BLaER1 treated with 17β-estradiol and CSF1 and Interleukin-3, amounts not matched to agents 10 nM and 100 nM (cell line): ENCODE data around the gene TRIM54.
"Not testable (repeated sequence)": the region's sequence is repeated elsewhere in the genome, so short reads cannot be mapped to it uniquely, and the experiment has no call there.

Source experiments
- H3K27ac ChIP-seq, 11 experiments: shearing (Covaris generic); formaldehyde crosslinking; 2 replicates each; pipeline ENCODE4 v1.8.1; 2022
- H3K27me3 ChIP-seq, 11 experiments: shearing (Covaris generic); formaldehyde crosslinking; 2 replicates each; pipeline ENCODE4 v1.8.1; 2022
- H3K36me3 ChIP-seq, 11 experiments: shearing (Covaris generic); formaldehyde crosslinking; 2 replicates each; pipeline ENCODE4 v1.8.1; 2022
- H3K4me1 ChIP-seq, 10 experiments: shearing (Covaris generic); formaldehyde crosslinking; 2 replicates each; pipeline ENCODE4 v1.8.1; 2022
- H3K4me2 ChIP-seq, 11 experiments: shearing (Covaris generic); formaldehyde crosslinking; 2 replicates each; pipeline ENCODE4 v1.8.1; 2022
- H3K4me3 ChIP-seq, 10 experiments: shearing (Covaris generic); formaldehyde crosslinking; 2 replicates each; pipeline ENCODE4 v1.8.1; 2022
- H3K9ac ChIP-seq, 11 experiments: shearing (Covaris generic); formaldehyde crosslinking; 2 replicates each; pipeline ENCODE4 v1.8.1; 2022
- H3K9me3 ChIP-seq, 11 experiments: shearing (Covaris generic); formaldehyde crosslinking; replicated peaks in 1 of 11; 2 replicates each; pipeline ENCODE4 v1.8.1; 2022
- H4K20me1 ChIP-seq, 11 experiments: shearing (Covaris generic); formaldehyde crosslinking; 2 replicates each; pipeline ENCODE4 v1.8.1; 2022
- Cebpa-rat ChIP-seq, 11 experiments: shearing (Covaris generic); IDR thresholded peaks; 2 replicates each; pipeline ENCODE4 v1.8.1; 2022

TRIM54 gene

DNA sequence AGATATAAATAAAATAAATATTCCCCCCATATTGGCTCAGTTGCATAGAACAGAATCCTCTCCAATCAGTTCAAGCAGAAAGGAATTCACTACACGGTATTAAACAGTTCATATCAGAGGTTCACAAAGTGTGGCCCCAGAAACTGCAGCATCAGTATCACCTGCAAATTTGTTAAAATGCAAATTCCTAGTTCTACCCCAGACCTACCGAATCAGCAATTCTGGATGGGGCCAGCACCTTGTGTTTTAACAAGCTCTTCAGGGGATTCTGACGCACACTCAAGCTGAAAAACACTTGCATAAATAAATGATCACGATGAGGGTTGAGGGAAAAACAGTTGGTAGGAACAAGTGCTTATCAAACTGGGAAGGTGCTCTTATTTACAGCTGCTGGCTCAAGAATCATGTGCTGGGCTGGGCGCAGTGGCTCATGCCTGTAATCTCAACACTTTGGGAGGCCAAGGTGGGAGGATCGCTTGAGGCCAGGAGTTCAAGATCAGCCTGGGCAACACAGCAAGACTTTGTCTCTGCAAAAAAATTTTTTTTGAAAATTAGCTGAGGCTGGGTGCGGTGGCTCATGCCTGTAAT, 68.0 kb downstream of the TRIM54 start:
- no peaks in the 10 kb centered on the region for H3K27me3 ChIP-seq
- peaks cover 11 to 83% (median 45%) of the 10 kb centered on the region in 11 experiments for H3K36me3 ChIP-seq
- H3K4me3 ChIP-seq, result no peak overlapping the region
- no peak overlapping the region; a peak in 1 of 22 replicates for H3K9ac ChIP-seq
- H4K20me1 ChIP-seq, result peaks cover 53 to 95% (median 71%) of the 10 kb centered on the region in 11 experiments; a peak in 21 of 22 replicates
- peaks cover 19 to 25% (median 23%) of the 10 kb centered on the region in 10 experiments for H3K4me1 ChIP-seq
- no peak for TF ChIP-seq Cebpa-rat (IDR thresholded peaks at IDR 0.05)
- H3K4me2 ChIP-seq, result no peak overlapping the region
- H3K9me3 ChIP-seq, result no peaks in the 10 kb centered on the region
- no peak overlapping the region for H3K27ac ChIP-seq

DNA sequence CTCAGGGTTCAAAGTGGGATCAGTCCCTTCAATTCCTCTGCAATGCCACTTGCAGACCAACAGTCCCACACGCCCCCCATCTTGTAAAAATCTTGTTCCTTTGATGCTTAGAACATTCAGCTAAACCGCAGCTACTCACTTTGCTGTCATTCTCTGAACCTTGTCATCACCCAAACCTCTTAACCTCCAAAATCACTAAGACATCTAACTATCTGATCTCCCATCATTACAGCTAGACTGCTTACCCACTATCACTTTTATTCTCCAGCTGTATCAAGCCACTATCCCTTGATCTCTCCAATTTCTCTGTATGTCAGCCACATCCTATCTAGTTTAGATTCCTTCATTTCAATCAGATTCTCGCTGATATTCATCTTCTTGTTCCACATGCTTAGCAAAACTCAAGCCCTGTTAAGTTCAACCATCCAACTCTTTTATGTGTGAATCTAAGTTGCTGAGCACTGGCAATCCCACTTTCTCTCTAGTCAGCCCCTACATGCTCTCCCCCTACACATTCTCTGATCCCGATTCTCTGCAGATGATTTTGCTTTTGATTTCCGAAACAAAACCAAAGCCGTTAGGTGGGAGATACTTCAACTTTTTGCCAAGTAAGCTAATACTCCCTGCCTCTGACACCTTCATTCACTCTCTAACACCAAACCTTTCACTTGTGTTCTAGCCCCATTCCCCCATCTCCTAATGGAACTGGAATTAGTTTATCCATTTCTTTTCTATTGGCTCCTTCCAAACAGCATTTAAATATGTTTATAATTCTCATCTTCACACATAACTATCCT, 69.8 kb downstream of the TRIM54 start:
- TF ChIP-seq Cebpa-rat (IDR thresholded peaks at IDR 0.05), result no peak
- Histone ChIP-seq H3K4me1 (peaks cover 23 to 30% (median 27%) of the 10 kb centered on the region in 10 experiments), H3K9ac (no peak overlapping the region; a peak in 1 of 22 replicates)

DNA sequence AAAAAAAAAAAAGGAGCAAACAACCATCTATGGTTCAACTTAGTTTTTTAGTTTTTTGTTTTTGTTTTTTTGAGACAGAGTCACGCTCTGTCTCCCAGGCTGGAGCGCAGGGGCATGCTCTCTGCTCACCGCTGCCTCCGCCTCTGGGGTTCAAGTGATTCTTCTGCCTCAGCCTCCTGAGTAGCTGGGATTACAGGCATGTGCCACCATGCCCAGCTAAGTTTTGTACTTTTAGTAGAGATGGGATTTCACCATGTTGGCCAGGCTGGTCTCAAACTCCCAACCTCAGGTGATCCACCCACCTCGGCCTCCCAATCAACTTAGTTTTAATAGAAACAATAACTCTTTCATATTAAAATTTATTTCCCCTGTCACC, 71.1 kb downstream of the TRIM54 start:
- peaks cover 28 to 63% (median 40%) of the 10 kb centered on the region in 11 experiments; a peak in 20 of 22 replicates for H4K20me1 ChIP-seq
- not testable (repeated sequence) for H3K9ac ChIP-seq, H3K9me3 ChIP-seq, H3K27me3 ChIP-seq, H3K4me3 ChIP-seq
- peaks cover 31 to 40% (median 36%) of the 10 kb centered on the region in 10 experiments for H3K4me1 ChIP-seq
- H3K4me2 ChIP-seq, result peak overlapping the region in 9 of 11 experiments; percentile 3 to 97 (median 89); a peak in 8 of 22 replicates
- H3K27ac ChIP-seq, result 0 out of 22 replicates have a peak overlapping the region, but pooled peaks of 1 of the 11 experiments have one; percentile 20
- peaks cover 6 to 58% (median 25%) of the 10 kb centered on the region in 11 experiments; a peak in 19 of 22 replicates for H3K36me3 ChIP-seq

More for the DNA sequence above, 69.8 kb downstream of the TRIM54 start:
- no peak overlapping the region for H3K4me2 ChIP-seq
- peaks cover 11 to 67% (median 37%) of the 10 kb centered on the region in 11 experiments for H3K36me3 ChIP-seq
- H3K4me3 ChIP-seq, result no peak overlapping the region
- H3K27ac ChIP-seq, result no peak overlapping the region
- H3K27me3 ChIP-seq, result no peaks in the 10 kb centered on the region
- peaks cover 37 to 77% (median 53%) of the 10 kb centered on the region in 11 experiments; a peak in 21 of 22 replicates for H4K20me1 ChIP-seq
- H3K9me3 ChIP-seq, result no peaks in the 10 kb centered on the region

DNA sequence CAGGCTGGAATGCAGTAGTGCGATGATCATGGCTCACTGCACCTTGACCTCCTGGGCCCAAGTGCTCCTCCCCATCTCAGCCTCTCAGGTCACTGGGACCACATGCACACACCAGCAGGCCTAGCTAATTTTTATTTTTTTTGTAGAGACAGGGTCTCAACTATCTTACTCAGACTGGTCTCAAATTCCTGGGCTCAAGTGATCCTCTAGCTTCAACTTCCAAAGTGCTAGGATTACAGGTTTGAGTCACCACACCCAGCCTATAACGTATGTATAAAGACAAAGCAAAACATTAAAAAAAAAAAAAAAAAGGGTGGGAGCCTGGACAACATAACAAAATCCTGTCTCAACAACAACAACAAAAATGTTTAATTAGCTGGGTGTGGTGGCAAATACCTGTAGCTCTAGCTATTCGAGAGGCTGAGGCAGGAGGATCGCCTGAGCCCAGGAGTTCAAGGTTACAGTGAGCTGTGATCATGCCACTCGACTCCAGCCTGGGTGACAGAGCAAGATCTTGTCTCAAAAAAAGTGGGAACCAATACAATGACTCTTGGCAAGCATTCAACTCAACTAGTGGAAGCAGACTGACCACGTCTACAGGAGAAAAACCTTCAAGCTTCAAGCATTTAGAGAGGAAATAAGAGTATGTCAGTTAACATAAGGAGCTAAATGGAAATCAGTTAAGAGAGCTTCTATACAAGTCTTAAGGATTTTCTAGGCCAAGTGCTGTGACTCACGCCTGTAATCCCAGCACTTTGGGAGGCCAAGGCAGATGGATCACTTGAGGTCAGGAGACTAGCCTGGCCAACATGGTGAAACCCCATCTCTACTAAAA, 71.8 kb downstream of the TRIM54 start:
- TF ChIP-seq Cebpa-rat (IDR thresholded peaks at IDR 0.05), result no peak
- H4K20me1 ChIP-seq, result peaks cover 24 to 59% (median 36%) of the 10 kb centered on the region in 11 experiments; a peak in 20 of 22 replicates
- peaks cover 34 to 42% (median 39%) of the 10 kb centered on the region in 10 experiments for H3K4me1 ChIP-seq
- no peak overlapping the region for H3K4me3 ChIP-seq
- peak overlapping the region; percentile 19 to 97 (median 89); a peak in 20 of 22 replicates for H3K4me2 ChIP-seq
- no peaks in the 10 kb centered on the region for H3K27me3 ChIP-seq
- peak overlapping the region in 2 of 11 experiments; percentile 1 to 20; a peak in 2 of 22 replicates for H3K27ac ChIP-seq
- no peaks in the 10 kb centered on the region; a peak in 2 of 22 replicates for H3K9me3 ChIP-seq
- peaks cover 6 to 56% (median 23%) of the 10 kb centered on the region in 11 experiments; a peak in 19 of 22 replicates for H3K36me3 ChIP-seq
- H3K9ac ChIP-seq, result peak overlapping the region in 3 of 11 experiments; percentile 6 to 31 (median 14); a peak in 3 of 22 replicates

DNA sequence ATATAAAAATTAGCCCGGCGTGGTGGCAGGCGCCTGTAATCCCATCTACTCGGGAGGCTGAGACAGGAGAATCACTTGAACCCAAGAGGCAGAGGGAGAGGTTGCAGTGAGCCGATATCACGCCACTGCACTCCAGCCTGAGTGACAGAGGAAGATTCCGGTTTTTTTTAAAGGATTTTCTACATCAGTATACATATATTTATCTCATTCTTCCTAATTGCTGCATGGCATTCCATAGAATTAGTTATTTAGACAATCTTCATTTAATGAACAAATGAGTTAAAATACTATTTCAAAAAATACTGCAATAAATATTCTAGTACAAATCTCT, 72.3 kb downstream of the TRIM54 start:
- H3K4me2 ChIP-seq, result peak overlapping the region; percentile 19 to 97 (median 89); a peak in 20 of 22 replicates
- H3K4me1 ChIP-seq, result peaks cover 34 to 42% (median 39%) of the 10 kb centered on the region in 10 experiments
- peaks cover 24 to 54% (median 35%) of the 10 kb centered on the region in 11 experiments; a peak in 20 of 22 replicates for H4K20me1 ChIP-seq
- H3K27ac ChIP-seq, result peak overlapping the region in 2 of 11 experiments; percentile 1 to 20; a peak in 2 of 22 replicates
- no peak for TF ChIP-seq Cebpa-rat (IDR thresholded peaks at IDR 0.05)
- H3K9ac ChIP-seq, result peak overlapping the region in 2 of 11 experiments; percentile 6 to 31; a peak in 2 of 22 replicates
- H3K36me3 ChIP-seq, result peaks cover 6 to 50% (median 18%) of the 10 kb centered on the region in 11 experiments; a peak in 19 of 22 replicates
- H3K4me3 ChIP-seq, result no peak overlapping the region
- H3K27me3 ChIP-seq, result no peaks in the 10 kb centered on the region
- H3K9me3 ChIP-seq, result no peaks in the 10 kb centered on the region; a peak in 2 of 22 replicates

DNA sequence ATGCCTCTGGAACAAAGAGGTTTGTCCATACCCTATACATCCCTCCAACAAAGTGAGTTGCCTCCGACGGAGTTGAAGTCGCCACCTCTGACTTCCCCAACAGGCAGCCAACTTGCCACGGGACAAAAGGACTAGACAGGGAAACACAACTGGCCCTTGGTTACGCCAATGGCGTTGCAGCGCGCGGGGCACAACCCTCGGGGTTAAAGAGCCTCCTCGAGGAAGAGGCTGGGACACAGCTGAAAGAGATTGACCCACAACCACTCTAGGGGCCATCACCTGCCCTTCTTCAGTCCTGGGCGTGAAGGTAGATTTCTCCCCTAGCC, 73.8 kb downstream of the TRIM54 start:
- H3K4me2 ChIP-seq, result peak overlapping the region; percentile 81 to 97 (median 93)
- H3K9me3 ChIP-seq, result no peaks in the 10 kb centered on the region; a peak in 2 of 22 replicates
- peaks cover 34 to 42% (median 39%) of the 10 kb centered on the region in 10 experiments for H3K4me1 ChIP-seq
- peak overlapping the region; percentile 84 to 99 (median 92) for H3K9ac ChIP-seq
- no peaks in the 10 kb centered on the region for H3K27me3 ChIP-seq
- no peak for TF ChIP-seq Cebpa-rat (IDR thresholded peaks at IDR 0.05)
- H4K20me1 ChIP-seq, result peaks cover 13 to 39% (median 24%) of the 10 kb centered on the region in 11 experiments; a peak in 20 of 22 replicates
- H3K27ac ChIP-seq, result peak overlapping the region; percentile 70 to 99 (median 91)
- H3K4me3 ChIP-seq, result peak overlapping the region; percentile 74 to 90 (median 80)
- H3K36me3 ChIP-seq, result peaks cover 0 to 35% (median 14%) of the 10 kb centered on the region in 11 experiments; a peak in 12 of 22 replicates

DNA sequence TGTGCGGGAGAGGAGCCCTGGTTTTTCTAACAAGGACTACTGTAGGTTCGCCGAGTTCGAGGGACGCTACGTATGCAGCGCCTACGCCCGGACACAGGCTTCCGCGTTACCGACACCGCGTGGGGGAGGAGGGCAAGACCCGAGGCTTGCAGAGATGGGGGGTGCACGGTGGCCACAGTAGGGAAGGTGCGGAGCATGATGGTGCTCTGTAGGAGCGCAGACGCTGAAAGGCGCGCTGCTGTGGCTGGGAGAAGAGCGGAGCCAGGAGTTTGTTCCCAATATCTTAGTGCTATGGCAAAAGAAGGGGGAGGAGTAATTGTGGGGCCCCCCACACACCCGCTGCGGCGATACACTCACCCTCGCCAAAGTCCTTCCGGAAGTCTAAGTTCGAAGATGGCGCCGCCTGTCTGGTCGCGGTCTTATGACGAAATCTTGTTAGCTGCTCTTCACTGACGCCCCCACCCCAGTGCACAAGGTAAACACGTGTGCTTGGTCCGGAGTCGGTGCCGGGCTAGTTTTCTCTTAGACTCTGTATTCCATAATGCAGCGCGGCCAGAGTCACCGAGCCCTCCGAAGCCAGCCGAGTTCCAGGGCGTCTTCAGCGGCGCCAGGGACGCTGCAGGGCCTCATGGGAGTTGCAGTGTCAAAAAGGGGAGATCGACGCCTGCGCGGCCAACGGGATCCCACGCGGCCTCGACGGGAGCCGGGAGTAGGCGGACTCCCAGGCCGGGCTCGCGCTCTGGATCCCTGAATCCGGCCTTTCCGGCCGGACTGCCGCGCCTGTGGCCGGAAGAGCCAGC, 74.4 kb downstream of the TRIM54 start, which contains the start of gene GTF3C2:
GTF3C2 (minus strand) TSS at position 383 of the 800 bp plus-strand sequence. CDS start 13,210 bp downstream, outside the sequence.
- Histone ChIP-seq H3K27ac (peak within 1 kb of the TSS; percentile 70 to 99 (median 91)), H3K9ac (peak within 1 kb of the TSS; percentile 84 to 99 (median 92)), H4K20me1 (peaks cover 7 to 34% (median 19%) of the 10 kb centered on the region in 11 experiments; a peak in 18 of 22 replicates), H3K27me3 (no peaks in the 10 kb centered on the region), H3K4me3 (peak within 1 kb of the TSS; percentile 74 to 90 (median 80)), H3K4me1 (peaks cover 34 to 42% (median 39%) of the 10 kb centered on the region in 10 experiments), H3K36me3 (peaks cover 0 to 33% (median 11%) of the 10 kb centered on the region in 11 experiments; a peak in 11 of 22 replicates), H3K9me3 (no peaks in the 10 kb centered on the region; a peak in 2 of 22 replicates), H3K4me2 (peak within 1 kb of the TSS; percentile 81 to 97 (median 93))
- TF ChIP-seq Cebpa-rat (IDR thresholded peaks at IDR 0.05), result peak in 2 of 11 experiments; percentile 20 to 54; a peak in 1 of 22 replicates
